GM12878 (cell line): Measurements from ENCODE around the gene KRTAP5-6.

Experiments
- ATF2 ChIP-seq: IDR thresholded peaks from 2 replicates; pipeline ENCODE4 v1.6.1; 2012; ENCODE audit warnings: low read length, inconsistent platforms
- CTCF ChIP-seq, 3 experiments: IDR thresholded peaks in 2 of 3; conservative IDR thresholded peaks in 1 of 3; 2 replicates each; pipeline ENCODE4 v1.5.1; 2011; ENCODE audit warnings: low read depth in 3 of 3, low read length in 3 of 3, mild to moderate bottlenecking in 3 of 3, control low read depth in 2 of 3, moderate library complexity in 2 of 3, inconsistent platforms in 1 of 3, mixed read lengths in 1 of 3; ENCODE audit not compliant: control insufficient read depth in 2 of 3, insufficient read depth in 1 of 3; ENCODE audit errors: extremely low read depth in 1 of 3
- EED ChIP-seq: sonication (generic); IDR thresholded peaks from 2 replicates; pipeline ENCODE4 v1.6.1; 2016; ENCODE audit warnings: antibody characterized with exemption, low read depth
- NRF1 ChIP-seq: conservative IDR thresholded peaks from 2 replicates; pipeline ENCODE4 v1.6.1; 2011; ENCODE audit warnings: mild to moderate bottlenecking, low read depth, low read length, improper control_type of control experiment

- no peak for TF ChIP-seq NRF1
- no peak for TF ChIP-seq EED
- no peak for TF ChIP-seq CTCF (IDR thresholded peaks at IDR 0.05 in 2 of 3, conservative IDR thresholded peaks at IDR 0.05 in 1 of 3; ENCODE audit: control insufficient read depth in 2 of 3, extremely low read depth in 1 of 3, insufficient read depth in 1 of 3, low read depth in 3 of 3, low read length in 3 of 3)
- TF ChIP-seq ATF2 = no peak
Observed at GRCh38 chr11:1714908-1715885, 18.2 kb downstream of the KRTAP5-6 start.
